Type B pancreatic cell (in vitro differentiated cells): ENCODE measurements around the gene WBP1L. TPM values are rescaled to one million over a fixed set of nuclear protein-coding genes. Genes with fewer than 3 reads are reported as not detected.

Source experiments
- DNase-seq: peaks from one replicate; pipeline ENCODE4 v3.0.0; 2021; ENCODE audit warnings: mixed read lengths; ENCODE audit not compliant: unreplicated experiment; ENCODE audit errors: extremely low spot score
- H3K27ac Mint-ChIP-seq: 2 replicates; pipeline ENCODE4 v1.8.0; 2021; ENCODE audit warnings: mild to moderate bottlenecking, mixed read lengths
- H3K27me3 Mint-ChIP-seq: 2 replicates; pipeline ENCODE4 v1.8.0; 2021; ENCODE audit warnings: mixed read lengths
- H3K36me3 Mint-ChIP-seq: 2 replicates; pipeline ENCODE4 v1.8.0; 2021; ENCODE audit warnings: mixed read lengths
- H3K4me1 Mint-ChIP-seq: one replicate; pipeline ENCODE4 v1.8.0; 2021; ENCODE audit warnings: mixed read lengths; ENCODE audit not compliant: unreplicated experiment
- H3K4me3 Mint-ChIP-seq: 2 replicates; pipeline ENCODE4 v1.8.0; 2021; ENCODE audit warnings: mild to moderate bottlenecking, mixed read lengths
- H3K9me3 Mint-ChIP-seq: 2 replicates; pipeline ENCODE4 v1.8.0; 2021; ENCODE audit warnings: mixed read lengths
- total RNA-seq: library from RNA; stranded (reverse); gene quantifications from 2 replicates; pipeline ENCODE4 v1.2.1, GENCODE V29; 2021; ENCODE audit warnings: low replicate concordance
- TF ChIP-seq, protein P1 (sequence below): fragments of 200-600 bp; sonication (generic); conservative IDR thresholded peaks from 2 replicates; pipeline ENCODE4 v1.5.0; 2021; ENCODE audit warnings: antibody characterized with exemption, mild to moderate bottlenecking

Gene WBP1L
- total RNA-seq, 1 donor from 2014 or later = 40.3 TPM

DNA sequence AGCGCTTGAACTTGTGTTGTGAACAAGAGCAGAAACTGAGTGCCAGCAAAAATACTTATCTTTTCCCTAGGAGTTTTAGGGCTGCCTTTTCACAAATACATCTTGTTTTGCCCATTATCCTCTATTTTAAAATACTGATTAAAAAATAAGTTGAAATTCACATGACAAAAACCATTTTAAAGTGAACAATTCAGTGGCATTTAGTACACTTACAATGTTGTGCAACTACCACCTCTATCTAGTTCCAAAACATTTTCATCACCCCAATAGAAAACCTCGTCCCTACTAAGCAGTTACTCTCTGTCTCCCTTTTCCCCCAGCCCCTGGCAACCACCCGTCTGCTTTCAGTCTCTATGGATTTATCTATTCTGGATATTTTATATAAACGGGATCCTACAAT, 1.4 kb downstream of the WBP1L start:
- Mint-ChIP-seq H3K27me3 (no peaks in the 10 kb centered on the region), H3K9me3 (peaks cover 6% of the 10 kb centered on the region), H3K27ac (peak overlapping the region; percentile 89), H3K4me1 (peaks cover 27% of the 10 kb centered on the region), H3K36me3 (peaks cover 11% of the 10 kb centered on the region), H3K4me3 (peak overlapping the region; percentile 93)
- DNase-seq = no peak
- TF ChIP-seq, protein P1, sequence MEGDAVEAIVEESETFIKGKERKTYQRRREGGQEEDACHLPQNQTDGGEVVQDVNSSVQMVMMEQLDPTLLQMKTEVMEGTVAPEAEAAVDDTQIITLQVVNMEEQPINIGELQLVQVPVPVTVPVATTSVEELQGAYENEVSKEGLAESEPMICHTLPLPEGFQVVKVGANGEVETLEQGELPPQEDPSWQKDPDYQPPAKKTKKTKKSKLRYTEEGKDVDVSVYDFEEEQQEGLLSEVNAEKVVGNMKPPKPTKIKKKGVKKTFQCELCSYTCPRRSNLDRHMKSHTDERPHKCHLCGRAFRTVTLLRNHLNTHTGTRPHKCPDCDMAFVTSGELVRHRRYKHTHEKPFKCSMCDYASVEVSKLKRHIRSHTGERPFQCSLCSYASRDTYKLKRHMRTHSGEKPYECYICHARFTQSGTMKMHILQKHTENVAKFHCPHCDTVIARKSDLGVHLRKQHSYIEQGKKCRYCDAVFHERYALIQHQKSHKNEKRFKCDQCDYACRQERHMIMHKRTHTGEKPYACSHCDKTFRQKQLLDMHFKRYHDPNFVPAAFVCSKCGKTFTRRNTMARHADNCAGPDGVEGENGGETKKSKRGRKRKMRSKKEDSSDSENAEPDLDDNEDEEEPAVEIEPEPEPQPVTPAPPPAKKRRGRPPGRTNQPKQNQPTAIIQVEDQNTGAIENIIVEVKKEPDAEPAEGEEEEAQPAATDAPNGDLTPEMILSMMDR = no peak

DNA sequence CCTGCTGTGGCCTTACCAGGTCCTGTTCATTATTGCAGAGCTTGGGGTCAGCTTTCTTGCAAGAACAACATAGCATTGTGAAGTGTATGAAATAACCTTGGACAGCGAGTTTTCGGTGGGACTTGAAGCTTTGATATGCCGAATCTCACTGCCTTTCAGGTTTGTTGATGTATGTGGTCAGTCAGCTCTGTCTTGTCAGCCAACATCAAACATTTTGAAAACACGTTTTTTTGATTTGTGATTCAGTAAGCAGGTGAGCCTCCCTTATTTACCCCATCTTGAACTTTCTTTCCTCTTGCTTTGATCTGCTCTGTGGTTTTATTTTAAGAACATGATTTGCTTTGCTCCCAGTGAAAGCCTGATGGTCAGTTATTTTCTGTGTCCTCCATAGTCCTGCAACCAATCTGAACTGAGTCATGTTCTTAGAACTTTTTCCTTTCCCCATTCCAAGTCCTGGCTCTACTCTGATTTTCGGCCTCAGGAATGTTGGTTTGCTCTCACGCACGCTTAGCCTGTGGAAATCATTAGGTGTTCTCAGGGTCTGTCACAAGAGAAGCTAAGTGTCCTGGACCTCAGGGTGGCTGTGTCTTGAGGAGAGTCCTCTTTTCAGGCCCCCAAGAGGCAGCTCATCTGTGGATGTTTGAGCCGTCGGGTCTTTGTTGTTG, 8.7 kb downstream of the WBP1L start:
- Mint-ChIP-seq H3K4me1 (peaks cover 24% of the 10 kb centered on the region), H3K27ac (peak overlapping the region; percentile 64), H3K9me3 (peaks cover 6% of the 10 kb centered on the region), H3K27me3 (no peaks in the 10 kb centered on the region), H3K4me3 (peak overlapping the region; percentile 15), H3K36me3 (peaks cover 8% of the 10 kb centered on the region)
- TF ChIP-seq, protein P1 = no peak
- no peak for DNase-seq

DNA sequence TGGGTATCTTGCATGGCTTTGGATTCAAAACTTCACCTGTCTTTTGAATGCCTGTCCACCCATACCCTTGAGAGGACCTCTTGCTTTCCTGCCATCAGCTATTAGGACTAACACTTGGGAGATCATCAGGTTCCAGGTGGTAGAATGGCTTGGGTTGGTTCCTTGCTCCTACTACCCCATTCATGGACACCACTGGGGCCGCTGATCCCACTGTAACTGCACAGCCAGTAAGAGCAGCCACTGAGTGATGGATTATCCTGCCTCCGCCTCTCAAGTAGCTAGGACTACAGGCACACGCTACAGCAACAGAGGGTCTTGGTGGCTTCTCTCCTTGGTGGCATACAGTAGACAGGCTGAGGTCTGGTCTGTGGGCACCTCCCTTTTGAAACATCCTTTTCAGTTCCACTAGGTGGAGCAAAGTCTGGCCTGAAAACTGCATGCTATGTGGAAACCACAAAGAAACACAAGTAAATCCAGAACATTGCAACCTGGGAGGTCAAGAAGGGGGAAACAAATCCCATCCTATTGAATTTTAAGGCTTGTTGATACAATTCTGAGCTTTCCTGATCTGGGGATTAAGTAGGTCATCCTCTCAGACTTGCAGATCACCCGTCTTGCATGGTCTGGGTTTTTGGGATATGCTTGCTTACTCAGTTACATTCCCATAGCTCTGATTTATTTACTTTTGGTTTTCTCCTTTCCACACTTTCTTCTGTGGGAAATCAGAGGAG, 9.4 kb downstream of the WBP1L start:
- peak overlapping the region; percentile 30 for H3K4me3 Mint-ChIP-seq
- H3K9me3 Mint-ChIP-seq = peaks cover 6% of the 10 kb centered on the region

GRCh38 chr10:102753718-102754117, 10.0 kb downstream of the WBP1L start:
- peak overlapping the region; percentile 30 for H3K4me3 Mint-ChIP-seq

More for the DNA sequence above, 9.4 kb downstream of the WBP1L start:
- peaks cover 26% of the 10 kb centered on the region for H3K4me1 Mint-ChIP-seq
- H3K36me3 Mint-ChIP-seq = peaks cover 8% of the 10 kb centered on the region
- peak overlapping the region; percentile 64 for H3K27ac Mint-ChIP-seq
- TF ChIP-seq, protein P1 = peak; percentile 66
- H3K27me3 Mint-ChIP-seq = no peaks in the 10 kb centered on the region
- no peak for DNase-seq

DNA sequence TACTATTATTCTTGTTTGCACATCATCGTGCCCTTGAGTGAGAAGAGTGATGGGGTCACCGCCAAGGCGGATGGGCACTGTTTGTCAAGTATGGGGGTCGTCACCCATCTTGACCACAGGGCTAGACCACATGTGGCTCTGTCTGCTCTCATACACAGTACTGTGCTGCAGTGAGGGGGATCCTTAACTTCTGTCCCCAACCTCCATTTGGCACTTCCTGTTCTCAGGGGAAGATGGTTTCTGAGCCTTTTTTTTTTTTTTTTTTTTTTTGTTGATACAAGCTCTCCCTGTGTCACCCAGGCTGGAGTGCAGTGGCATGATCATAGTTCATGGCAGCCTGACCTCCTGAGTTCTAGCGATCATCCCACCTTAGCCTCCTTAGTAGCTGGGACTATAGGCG, 13.6 kb downstream of the WBP1L start:
- DNase-seq = no peak
- Mint-ChIP-seq H3K27ac (no peak overlapping the region), H3K4me1 (peaks cover 33% of the 10 kb centered on the region), H3K36me3 (peaks cover 5% of the 10 kb centered on the region), H3K9me3 (peaks cover 5% of the 10 kb centered on the region), H3K27me3 (no peaks in the 10 kb centered on the region), H3K4me3 (no peak overlapping the region)
- TF ChIP-seq, protein P1 = no peak

More at GRCh38 chr10:102753718-102754117, 10.0 kb downstream of the WBP1L start:
- Mint-ChIP-seq H3K4me1 (peaks cover 28% of the 10 kb centered on the region), H3K36me3 (peaks cover 7% of the 10 kb centered on the region), H3K9me3 (peaks cover 5% of the 10 kb centered on the region), H3K27me3 (no peaks in the 10 kb centered on the region), H3K27ac (peak overlapping the region; percentile 64)
- TF ChIP-seq, protein P1 = no peak
- DNase-seq = no peak
